ENCODE data around the gene SSTR5.
"Not testable (repeated sequence)": the region's sequence is repeated elsewhere in the genome, so short reads cannot be mapped to it uniquely, and the experiment has no call there.

Gene SSTR5

DNA sequence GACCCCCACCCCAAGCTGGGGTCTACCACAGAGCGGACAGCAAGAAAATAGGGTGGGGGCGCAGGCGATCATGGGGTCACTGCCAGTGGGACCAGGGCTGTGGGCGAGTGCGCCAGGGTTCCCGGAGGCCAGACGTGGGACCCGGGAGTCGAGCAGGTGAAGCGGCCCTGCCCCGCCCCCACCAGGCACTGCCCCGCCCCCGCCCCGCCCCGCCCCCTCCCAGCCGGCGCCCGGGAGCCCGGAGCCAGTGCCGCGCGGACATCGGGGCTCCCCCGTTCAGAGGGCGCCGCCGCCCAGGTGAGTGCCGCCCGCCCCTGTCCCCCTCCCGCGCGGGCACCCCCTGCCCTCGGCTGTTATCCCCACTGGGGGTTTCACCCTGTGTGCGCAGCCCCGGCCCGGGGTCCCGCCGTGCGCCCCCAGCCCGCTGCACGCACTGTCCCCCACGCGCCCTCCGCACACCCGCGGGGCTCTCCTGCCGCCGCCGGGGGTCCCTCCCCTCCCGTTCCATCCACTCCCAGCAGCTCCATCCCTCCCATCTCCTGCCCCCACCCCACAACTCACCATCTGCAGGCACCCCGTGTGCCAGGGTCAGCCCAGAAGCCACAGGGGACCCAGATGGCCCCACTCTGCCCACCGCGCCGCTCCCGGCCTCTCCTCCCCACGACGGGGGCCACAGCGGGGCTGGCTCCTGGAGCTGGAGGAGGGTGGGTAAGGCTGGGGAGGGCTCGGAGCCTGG lies at the start of gene SSTR5:
SSTR5 (plus strand) TSS at position 222 of the 736 bp plus-strand sequence. CDS start 6,122 bp downstream, outside the sequence.
- in situ Hi-C loops (cut with HindIII; ENCODE audit: low sequenced_read_pairs) = no loop called here

DNA sequence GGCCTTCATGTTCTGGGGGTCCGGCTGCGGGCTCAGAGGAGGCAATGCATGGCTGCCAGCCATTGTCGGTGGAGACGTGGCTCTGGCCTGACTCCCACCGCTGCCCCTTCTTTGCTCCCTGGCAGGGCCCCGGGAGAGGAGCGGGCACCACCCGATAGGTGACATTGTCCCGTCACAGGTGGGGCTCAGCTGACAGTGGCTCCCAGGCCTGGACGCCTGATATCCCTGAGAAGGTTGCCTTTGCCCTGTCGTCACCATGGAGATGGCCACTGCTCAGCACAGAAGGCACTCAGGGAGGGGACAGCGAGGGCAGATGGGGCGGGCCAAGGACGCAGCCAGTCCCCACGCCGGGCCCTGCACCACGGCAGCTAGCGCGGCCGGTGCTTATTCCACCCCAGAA lies 48.4 kb upstream of the SSTR5 start:
- in situ Hi-C loops (cut with HindIII; ENCODE audit: low sequenced_read_pairs) = no loop called here

DNA sequence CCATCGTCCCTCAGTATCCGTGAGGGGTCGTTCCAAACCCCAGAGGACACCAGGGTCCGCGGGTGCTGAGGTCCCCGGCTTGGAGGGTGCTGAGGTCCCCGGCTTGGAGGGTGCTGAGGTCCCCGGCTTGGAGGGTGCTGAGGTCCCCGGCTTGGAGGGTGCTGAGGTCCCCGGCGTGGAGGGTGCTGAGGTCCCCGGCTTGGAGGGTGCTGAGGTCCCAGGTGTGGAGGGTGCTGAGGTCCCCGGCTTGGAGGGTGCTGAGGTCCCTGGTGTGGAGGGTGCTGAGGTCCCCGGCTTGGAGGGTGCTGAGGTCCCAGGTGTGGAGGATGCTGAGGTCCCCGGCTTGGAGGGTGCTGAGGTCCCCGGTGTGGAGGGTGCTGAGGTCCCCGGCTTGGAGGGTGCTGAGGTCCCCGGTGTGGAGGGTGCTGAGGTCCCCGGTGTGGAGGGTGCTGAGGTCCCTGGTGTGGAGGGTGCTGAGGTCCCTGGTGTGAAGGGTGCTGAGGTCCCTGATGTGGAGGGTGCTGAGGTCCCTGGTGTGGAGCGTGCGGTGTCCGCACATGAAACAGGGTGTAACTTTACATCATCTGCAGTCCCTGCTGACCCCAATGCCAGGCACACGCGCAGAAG lies 47.3 kb upstream of the SSTR5 start:
- in situ Hi-C loops (cut with HindIII; ENCODE audit: low sequenced_read_pairs) = not testable (repeated sequence)

DNA sequence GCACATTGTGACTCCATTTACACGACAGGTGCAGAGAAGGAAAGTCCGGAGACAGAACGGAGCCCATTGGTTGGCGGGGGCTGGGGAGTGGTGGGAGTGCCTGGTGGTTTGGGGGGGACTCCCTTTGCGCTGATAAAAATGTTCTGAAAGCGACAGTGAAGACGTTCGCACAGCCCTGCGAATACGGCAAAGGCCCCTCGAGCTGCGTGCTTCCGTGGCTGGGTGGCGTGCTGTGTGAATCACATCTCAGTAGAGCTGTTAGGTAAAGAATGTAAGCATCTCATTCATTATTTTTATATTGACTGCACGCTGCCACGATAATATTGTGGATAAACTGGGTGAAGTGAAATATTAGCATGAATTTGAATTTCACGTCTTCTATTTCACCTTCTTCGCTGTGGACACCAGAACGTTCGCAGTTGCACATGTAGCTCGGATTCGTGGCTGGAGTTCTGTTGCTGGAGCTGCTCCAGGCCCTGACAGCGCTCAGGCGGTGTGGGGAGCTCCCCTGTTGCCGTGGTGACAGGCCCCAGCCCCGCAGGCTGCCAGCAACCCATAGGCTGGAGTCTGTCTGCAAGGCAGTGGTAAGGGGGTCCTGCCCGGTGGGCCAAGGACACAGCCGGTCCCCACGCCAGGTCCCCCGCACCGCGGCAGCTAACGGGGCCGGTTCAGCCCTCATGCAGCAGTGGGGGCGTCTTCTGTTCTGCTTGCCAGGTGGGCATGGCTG lies 46.3 kb upstream of the SSTR5 start:
- in situ Hi-C loops (cut with HindIII; ENCODE audit: low sequenced_read_pairs) = no loop called here

DNA sequence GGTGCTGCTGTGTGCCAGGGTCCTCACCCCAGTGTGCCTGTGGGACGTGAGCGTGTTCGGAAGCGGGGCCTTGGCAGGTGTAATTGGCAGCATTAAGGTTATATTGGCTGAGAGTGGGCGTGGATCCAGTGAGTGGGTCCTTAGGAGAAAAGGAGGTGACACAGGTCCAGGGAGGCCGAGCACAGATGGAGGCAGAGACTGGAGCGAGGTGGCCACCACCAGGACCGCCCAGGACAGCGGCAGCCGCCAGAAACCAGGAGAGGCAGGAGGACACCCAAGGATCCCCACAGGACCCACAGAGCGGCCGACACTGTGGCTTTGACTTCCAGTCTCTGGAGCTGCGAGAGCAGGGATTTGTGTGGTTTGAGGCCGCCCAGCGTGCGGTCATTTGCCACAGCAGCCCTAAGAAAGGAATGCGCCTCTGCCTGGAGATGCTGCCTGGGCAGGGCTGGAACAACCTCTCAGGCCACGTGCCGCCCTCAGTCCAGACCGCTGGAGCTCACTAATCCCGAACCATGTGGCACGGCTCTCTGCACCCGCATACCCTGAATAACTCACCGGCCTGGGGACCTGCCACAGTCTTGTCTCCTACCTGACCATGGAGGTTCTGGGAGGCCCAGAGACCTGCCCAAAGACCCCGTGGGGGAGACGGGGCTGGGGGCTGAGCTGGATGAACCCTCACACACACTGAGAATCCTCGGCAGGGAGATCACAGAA lies 45.6 kb upstream of the SSTR5 start:
- in situ Hi-C loops (cut with HindIII; ENCODE audit: low sequenced_read_pairs) = no loop called here

DNA sequence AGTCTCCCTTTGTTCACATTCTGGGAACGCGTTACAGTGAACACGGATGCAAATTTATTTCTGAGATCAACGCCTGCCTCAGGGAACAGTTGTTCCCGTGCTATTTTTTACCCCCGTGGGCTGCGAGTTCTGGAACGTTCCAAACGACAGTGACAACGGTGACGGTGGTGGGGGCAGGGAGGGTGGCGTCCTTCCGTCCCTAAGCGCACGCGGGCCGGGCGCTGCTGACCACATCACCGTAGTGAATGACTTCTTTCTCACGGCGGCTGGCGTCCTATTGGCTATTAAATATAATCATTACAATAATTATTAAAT lies 45.1 kb upstream of the SSTR5 start:
- in situ Hi-C loops (cut with HindIII; ENCODE audit: low sequenced_read_pairs) = no loop called here

DNA sequence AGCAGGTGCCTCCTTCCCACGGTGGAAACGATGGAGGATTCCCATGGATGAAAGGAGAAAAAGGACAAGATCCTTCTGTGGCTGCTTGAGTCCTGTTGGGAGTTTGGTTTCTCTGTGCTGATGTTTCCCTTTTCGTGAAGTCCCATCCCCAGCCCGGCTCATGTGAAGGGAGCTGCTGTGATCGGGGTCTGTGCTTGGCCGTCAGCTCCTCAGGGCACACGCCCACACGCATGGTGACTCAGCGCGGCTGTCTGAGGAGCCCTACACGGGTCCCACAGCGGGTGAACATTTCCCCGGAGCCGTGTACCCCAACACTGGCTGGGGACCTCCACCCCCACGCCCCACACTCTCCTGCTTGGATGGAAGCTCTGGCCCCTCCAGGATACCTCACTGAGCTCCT lies 44.5 kb upstream of the SSTR5 start:
- in situ Hi-C loops (cut with HindIII; ENCODE audit: low sequenced_read_pairs) = no loop called here

DNA sequence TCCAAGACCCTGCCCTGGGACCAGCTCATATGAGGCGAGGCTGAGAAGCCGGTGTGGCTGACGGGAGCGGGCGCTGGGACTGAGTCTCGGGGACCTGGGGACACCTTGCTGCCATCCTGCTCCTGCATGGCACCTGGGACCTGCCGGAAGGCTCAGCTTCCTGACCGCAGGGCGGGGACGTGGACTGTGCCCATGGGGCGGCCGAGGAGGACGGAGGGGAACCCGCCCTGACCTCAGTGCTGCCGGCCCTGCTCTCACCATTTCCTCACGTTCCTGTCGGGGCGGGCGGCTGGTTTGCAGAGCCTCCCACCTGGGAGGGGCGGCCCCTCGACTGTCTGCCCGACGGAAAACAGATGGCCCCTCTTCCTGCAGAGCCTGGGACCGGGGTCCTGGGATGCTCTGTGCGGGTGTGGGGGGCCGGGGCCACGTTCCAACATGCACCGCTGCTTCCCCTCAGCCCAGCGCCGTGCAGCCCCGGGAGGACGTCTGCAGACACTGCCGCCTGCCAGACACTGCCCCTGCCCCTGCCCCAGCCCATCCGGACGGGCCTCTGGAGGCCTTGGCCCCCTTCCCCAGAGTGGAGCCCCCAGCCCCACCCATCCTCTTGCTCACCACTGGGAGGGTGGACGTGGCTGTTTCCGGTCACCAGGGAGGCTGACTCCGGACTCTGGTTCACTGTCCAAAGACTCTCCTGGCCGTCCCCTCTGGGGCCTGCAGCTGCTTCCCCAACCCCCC lies 43.9 kb upstream of the SSTR5 start:
- in situ Hi-C loops (cut with HindIII; ENCODE audit: low sequenced_read_pairs) = no loop called here

DNA sequence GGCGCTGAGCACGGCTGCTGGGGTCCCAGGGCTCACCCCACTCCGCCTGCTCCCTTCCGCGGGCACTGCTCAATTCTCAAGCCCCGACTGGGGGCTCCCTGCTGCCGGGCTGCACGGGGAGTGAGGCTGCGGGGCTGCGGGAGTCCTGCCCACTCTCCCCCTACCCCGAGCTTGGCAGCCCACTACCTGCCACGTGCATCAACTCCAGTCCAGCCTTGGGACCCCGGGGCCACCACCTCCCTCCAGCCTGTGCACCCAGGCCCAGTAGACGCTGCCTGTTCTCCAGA lies 43.3 kb upstream of the SSTR5 start:
- in situ Hi-C loops (cut with HindIII; ENCODE audit: low sequenced_read_pairs) = no loop called here

DNA sequence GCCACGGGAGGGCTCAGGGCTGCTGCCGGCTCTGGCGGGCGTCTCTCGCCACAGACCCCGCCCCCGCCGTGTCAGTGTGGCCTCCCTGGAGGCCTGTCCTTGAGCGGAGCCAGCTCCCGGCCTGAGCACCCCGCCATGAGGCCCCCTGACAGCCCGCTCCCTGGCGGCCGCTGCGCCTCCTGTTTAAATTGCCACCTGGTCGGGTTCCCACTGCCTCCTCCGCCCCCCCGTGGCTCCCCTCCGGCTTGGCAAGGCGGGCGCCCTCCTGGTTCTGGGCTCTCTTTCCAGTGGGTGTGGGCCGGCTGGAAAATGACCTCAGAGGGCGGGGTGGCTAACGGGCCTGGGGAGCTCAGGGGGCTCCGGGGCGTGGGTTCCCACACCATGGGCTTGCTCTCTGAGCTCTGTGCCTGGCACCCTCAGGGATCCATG lies 42.1 kb upstream of the SSTR5 start:
- in situ Hi-C loops (cut with HindIII; ENCODE audit: low sequenced_read_pairs) = no loop called here

DNA sequence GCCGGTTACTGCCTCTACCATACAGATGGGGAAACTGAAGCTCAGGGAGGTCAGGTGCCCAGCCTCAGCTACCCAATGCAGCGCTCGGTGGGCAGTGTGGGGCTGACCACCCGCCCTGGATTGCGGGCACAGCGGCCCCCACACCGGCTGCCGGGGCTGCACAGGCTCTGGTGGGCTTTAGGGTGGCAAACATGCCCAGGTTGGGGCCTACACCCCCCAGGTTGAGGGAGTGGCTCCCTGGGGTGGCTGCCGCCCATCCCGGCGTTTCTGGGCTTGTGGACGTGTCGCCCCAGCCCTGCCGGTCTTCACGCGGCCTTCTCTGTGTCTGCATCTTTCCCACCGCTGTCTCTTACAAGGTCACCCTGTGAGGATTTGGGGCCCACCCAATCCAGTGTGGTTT lies 40.9 kb upstream of the SSTR5 start:
- in situ Hi-C loops (cut with HindIII; ENCODE audit: low sequenced_read_pairs) = no loop called here

DNA sequence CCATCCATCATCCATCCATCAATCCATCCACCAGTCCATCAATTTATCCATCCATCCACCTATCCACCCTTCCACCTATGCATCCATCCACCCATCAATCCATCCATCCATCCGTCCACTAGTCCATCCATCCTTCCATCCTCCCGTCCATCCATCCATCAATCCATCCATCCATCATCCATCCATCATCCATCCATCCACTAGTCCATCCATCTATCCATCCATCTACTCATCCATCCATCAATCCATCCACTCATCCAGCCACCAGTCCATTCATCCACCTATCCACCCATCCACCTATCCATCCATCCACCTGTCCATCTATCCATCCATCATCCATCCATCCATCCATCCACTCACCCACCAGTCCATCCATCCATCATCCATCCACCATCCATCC lies 39.9 kb upstream of the SSTR5 start:
- in situ Hi-C loops (cut with HindIII; ENCODE audit: low sequenced_read_pairs) = no loop called here

DNA sequence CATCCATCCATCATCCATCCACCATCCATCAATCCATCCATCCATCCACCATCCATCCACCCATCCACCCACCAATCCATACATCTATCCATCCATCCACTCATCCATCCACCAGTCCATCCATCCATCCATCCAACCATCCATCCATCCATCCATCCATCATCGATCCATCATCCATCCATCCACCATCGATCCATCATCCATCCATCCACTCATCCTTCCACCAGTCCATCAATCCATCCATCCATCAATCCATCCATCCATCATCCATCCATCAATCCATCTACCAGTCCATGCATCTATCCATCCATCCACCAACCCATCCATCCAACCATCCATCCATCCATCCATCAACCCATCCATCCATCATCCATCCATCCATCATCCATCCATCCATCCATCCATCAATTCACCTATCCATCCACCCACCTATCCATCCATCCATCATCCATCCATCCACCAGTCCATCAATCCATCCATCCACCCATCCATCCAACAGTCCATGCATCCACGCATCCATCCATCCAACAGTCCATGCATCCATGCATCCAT lies 39.3 kb upstream of the SSTR5 start:
- in situ Hi-C loops (cut with HindIII; ENCODE audit: low sequenced_read_pairs) = no loop called here

DNA sequence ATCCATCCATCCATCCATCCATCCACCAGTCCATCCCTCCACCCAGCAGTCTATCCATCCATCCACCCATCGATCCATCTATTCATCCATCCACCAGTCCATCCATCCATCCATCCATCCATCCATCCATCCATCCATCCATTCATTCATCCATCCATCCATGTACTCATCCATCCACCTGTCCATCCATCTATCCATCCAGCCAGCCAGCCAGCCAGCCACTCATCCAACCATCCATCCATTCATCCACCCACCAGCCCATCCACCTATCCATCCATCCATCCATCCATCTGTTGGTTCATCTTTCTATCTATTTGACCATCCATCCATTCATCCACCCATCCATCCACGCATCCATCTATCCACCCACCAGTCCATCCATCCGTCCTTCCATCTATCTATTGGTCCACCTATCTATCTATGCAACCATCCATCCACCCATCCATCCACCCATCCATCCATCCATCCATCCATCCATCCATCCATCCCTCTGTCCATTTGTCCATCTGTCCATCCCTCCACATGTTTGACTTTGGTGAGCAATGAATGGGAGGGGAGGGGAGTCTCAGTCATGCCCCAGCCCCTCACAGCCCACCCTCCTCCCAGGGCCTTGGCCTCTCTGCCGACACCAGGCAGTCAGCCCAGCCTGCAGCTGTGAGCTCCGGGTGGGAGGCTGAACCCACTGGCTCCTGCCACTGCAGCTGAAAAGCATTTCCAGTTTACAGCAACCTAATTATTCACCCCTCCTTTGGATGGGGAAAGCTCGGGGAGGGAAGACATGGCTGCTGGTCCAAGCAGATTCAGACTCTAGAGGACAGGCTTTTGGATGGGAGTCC lies 38.1 kb upstream of the SSTR5 start:
- in situ Hi-C loops (cut with HindIII; ENCODE audit: low sequenced_read_pairs) = no loop called here

DNA sequence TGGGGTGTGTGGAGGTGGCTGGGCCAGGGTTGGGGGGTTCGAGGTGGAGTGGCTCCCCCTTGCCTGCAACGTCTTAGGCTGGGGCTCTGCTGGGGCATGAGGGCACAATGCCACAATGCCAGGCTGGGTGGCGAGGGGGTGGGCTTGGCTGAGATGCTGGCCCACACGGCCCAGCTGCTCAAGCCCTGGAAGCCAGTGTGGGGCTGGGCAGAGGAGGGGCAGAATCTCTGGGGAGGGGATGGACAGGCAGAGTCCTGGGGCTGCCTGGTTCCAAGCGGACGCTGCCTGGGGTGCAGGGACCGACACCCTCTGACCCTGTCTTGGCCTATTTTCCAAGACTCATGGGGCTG lies 37.5 kb upstream of the SSTR5 start:
- in situ Hi-C loops (cut with HindIII; ENCODE audit: low sequenced_read_pairs) = no loop called here

DNA sequence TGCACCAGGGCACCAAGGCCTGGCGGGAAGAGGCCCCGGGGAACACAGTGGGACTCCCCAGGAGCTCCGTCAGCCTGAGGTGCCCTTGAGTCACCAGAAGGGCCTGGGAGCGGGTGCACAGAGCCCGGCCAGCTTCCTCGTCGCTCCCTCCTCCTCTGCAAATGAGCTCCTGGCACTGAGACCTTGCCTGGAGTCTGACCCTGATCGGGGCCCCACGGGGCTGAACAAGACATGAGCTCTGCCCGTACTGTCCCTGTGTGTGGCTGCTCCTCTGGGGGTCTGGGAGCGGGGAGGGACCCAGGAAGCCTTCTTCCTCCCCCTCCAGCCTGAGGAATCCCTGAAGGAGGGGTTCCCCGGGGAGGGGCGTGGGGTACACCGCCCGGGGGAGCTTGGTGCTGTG lies 36.4 kb upstream of the SSTR5 start:
- in situ Hi-C loops (cut with HindIII; ENCODE audit: low sequenced_read_pairs) = no loop called here

DNA sequence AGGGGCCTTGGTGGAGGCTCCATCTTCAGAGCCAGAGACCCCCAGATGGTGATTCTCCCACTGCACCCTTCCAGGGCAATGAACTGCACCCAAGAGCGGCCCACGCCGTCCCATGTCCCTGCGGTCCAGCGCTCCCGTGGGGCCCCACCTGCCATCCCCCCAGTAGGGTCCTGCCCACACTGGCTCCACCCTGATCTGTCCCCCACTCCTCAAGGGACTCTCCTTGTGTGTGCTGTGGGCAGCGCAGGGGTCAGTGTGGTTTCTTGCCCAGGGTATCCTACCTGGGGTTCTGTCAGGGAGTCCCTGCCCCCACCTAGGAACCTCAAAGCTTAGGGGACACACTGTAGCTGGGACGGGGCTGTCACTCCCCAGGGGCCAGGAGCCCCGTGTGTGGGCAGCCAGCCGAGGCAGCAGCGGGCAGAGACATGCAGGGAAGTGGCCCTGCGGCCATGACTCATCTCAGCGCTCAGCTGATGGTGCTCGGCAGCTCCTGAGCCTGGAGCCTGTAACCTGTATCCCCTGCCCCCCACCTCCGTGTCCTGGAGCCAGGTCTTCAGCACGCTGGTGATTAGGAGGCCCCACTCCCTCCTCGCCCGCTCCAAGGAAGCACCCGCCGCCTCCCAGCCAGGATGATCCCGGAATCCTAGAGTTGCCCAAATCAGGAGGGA lies 35.7 kb upstream of the SSTR5 start:
- in situ Hi-C loops (cut with HindIII; ENCODE audit: low sequenced_read_pairs) = no loop called here

DNA sequence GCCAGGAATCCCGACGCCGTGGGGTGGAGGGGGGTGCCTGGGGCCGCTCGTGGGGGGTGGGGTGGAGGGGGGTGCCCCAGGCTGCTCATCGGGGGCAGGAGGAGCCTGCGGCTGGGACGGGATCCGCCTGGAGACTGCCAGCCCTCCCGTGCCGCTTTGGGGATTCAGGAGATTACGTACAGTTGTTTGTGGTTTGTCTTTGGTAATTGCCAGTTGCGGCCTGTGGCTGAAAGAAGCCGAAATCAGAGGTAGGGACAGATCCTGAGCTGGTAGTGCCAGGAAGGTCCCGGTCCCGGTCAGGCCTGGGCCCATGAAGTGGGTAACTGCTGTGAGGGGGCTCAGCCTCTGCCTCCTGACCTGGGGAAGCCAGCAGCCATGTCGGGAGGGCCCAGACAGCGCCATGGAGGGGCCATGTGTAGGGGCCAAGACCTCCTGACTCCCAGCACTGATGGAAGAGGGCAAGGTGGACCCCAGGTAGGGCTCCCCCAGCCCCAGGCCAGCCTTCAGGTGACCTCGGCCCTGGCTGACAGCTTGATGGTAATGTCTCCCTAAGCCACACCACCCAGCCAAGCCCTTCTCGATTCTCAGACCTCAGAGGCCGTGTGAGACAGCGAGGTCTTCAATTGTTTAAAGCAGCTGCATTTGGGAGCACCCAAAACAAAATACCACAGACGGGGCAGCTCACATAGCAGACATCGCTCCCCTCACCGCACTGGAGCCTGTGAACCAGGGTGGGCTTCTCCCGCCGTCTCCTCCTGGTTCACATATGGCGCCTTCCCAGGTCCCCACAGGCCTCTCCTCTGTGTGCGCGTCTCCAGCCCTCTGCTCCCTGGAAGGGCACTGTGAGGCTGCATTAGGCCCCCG lies 34.9 kb upstream of the SSTR5 start:
- in situ Hi-C loops (cut with HindIII; ENCODE audit: low sequenced_read_pairs) = no loop called here

DNA sequence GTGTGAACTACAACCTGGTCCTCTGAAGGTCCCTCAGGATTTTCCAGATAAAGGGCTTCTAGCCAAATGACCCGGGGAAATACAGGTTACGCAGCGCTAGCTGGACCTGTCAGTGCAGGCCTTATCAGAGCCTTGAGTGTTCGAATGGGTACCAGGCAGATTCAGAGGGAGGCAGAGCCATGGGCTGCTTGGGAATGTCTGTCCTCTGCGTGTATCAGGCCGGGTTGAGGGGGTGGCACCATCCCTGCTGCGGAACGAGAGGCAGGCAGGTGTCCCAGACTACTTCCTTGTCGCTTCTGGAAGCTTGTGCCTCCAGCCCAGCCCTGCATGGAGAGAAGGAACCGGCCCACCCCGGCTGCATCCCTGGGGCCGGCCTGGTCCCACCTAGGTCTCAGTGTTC lies 33.6 kb upstream of the SSTR5 start:
- in situ Hi-C loops (cut with HindIII; ENCODE audit: low sequenced_read_pairs) = no loop called here
